Fibroblast of the aortic adventitia (primary cell): ENCODE measurements around the gene VMO1. TPM values are rescaled to one million over a fixed set of nuclear protein-coding genes. Genes with fewer than 3 reads are reported as not detected.

ENCODE experiments used
- DNase-seq: peaks from one replicate; pipeline ENCODE4 v3.0.0-alpha.2; 2010; ENCODE audit warnings: low read depth
- H3K4me3 ChIP-seq: 2 replicates; pipeline ENCODE4 v1.5.1; 2011; ENCODE audit warnings: low read depth, mild to moderate bottlenecking, control low read depth, low read length, moderate library complexity
- total RNA-seq: library from RNA; depleted of rRNA; stranded (reverse); fragments of >200 nt; gene quantifications from 2 replicates; pipeline ENCODE4 v1.2.3, GENCODE V29; 2012; ENCODE audit warnings: low replicate concordance
- TF ChIP-seq, protein P1 (sequence below): IDR thresholded peaks from 2 replicates; pipeline ENCODE4 v1.5.1; 2011; ENCODE audit warnings: mild to moderate bottlenecking, low read length, control low read depth, inconsistent platforms; ENCODE audit not compliant: insufficient read depth

VMO1 gene
- total RNA-seq, 1 donor: 0.27 TPM

DNA sequence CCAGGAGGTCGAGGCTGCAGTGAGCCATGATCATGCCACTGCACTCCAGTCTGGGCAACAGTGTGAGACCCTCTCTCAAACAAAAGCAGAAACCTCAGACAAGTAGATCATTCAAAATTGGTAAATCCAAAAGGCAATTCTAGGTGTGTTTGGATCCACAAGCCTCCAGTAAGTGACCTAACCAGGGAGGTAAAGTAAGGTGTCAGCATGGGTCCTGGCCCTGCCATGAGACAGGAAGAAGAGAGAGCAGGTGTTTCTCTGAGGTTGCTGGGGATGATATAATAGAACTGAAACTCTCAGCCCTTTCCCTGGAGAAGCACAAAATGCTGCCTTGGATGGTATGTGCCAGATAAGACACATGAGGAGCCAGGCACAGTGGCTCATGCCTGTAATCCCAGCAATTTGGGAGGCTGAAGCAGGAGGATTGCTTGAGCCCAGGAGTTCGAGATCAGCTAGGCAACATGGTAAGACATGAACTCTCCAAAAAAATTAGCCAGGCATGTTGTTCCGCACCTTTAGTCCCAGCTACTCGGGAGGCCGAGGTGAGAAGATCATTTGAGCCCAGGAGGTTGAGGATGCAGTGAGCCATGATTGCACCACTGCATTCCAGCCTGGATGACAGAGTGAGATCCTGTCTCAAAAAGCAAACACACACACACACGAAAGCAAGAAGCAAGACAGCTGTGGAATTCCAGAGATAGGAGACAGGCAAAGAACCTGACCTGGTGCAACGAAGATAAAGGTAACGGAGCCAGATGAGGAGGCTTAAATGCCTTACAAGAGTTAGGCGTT lies 8.0 kb downstream of the VMO1 start:
- TF ChIP-seq, protein P1, sequence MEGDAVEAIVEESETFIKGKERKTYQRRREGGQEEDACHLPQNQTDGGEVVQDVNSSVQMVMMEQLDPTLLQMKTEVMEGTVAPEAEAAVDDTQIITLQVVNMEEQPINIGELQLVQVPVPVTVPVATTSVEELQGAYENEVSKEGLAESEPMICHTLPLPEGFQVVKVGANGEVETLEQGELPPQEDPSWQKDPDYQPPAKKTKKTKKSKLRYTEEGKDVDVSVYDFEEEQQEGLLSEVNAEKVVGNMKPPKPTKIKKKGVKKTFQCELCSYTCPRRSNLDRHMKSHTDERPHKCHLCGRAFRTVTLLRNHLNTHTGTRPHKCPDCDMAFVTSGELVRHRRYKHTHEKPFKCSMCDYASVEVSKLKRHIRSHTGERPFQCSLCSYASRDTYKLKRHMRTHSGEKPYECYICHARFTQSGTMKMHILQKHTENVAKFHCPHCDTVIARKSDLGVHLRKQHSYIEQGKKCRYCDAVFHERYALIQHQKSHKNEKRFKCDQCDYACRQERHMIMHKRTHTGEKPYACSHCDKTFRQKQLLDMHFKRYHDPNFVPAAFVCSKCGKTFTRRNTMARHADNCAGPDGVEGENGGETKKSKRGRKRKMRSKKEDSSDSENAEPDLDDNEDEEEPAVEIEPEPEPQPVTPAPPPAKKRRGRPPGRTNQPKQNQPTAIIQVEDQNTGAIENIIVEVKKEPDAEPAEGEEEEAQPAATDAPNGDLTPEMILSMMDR: no peak
- H3K4me3 ChIP-seq: no peak overlapping the region
- DNase-seq: no peak

DNA sequence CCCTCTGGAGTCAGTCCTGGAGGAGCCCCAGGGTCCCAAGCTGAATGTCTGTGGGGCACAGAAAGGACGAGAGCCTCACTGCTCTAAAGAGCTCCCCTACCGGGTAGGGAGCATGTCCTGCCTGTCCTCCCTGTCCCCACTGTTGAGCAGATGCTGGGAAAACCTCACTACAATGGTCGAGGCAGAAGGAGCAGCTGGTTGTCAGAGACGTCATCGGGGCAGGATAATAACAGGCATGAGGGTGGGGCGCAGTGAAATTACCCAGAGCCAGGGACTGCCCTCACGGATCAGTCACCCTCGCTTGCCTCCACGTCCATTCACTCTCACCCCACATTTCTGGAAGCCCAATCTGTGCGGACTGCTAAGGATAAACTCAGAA lies 13.9 kb downstream of the VMO1 start:
- DNase-seq: no peak
- TF ChIP-seq, protein P1: no peak
- no peak overlapping the region for H3K4me3 ChIP-seq

DNA sequence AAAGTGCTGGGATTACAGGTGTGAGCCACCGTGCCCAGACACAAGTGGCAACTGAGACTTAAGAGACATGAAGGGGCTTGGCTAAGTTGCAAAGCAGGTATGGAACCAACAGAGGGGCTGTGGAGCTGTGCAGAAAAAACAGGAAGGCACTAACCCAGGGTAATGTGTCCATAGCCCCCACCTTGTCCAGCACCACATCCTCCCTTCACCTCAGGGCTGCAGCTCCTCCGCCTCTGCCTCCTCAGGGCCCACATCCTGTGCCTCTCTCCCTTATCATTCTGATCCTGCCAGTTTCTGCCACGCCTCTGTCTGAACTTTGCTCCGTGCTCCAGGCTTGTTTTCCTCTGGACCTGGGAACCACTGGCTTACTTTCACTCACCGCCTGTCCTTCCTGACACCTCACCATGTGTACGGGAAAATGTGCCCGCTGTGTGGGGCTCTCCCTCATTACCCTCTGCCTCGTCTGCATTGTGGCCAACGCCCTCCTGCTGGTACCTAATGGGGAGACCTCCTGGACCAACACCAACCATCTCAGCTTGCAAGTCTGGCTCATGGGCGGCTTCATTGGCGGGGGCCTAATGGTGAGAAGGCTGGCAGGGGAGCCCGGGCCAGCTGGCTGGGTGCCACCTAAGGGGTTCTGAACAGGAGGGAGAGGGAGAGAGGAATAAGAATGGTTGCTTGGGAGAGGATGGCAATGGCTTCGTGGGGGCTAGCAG lies 14.5 kb downstream of the VMO1 start, which contains the start of gene TM4SF5:
Gene TM4SF5, plus strand, starts transcription at position 368 of the 716 bp plus-strand sequence. Its CDS starts 37 bp downstream, at position 405.
- DNase-seq: no peak
- no peak within 1 kb of the TSS for H3K4me3 ChIP-seq
- TF ChIP-seq, protein P1: no peak

DNA sequence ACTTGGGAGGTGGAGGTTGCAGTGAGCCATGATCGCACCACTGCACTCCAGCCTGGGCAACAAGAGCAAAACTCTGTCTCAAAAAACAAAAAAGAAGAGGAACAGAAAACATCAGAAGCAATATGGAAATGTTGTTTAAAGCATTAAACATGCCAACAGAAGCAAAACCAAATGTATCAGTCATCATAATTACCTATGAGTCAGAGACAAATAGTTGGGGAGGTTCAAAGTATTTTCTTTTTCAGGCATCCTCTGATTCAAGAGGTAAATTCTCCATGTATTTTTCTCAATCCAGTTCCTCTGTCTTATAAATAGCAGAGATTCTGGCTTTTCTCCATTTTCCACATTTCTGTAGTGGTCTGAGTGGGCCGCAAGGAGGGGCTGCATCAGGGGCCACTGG lies 16.5 kb downstream of the VMO1 start:
- TF ChIP-seq, protein P1: no peak
- no peak overlapping the region for H3K4me3 ChIP-seq
- no peak for DNase-seq

DNA sequence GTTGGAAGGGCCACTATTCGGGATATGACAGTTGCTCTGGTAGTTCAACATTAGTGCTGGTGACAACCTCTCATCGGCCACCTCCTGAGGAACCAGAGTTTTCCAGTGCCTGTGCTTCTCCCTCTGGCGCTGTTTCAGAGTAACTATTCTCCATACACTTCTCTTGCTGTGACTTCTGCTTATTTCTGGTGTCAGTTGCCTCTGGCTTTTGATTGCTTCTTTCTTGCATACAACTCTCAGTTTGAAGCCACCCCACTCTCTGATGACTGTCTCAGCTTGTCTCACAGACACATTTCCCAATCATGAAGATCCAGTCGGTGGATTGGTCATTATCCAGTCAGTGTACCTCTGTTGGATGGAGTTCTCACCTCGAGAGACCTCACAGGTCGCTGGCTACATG lies 17.9 kb downstream of the VMO1 start:
- DNase-seq: no peak
- TF ChIP-seq, protein P1: no peak
- H3K4me3 ChIP-seq: no peak overlapping the region

DNA sequence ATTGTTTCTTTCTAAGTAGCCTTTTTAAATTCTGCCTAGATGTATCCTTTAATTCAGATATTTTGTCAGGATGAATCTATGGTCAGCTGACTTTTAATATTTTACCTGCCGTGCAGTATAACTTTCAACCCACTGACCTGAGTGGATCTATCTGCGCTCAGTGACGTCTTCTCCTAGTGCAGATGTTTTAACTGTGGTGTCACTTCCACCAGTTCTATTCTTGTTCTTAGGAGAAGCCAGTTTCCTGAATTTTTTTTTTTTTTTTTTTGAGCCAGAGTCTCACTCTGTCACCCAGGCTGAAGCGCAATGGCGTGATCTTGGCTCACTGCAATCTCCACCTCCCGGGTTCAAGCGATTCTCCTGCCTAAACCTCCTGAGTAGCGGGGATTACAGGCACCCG lies 19.4 kb downstream of the VMO1 start:
- no peak overlapping the region for H3K4me3 ChIP-seq
- TF ChIP-seq, protein P1: no peak
- no peak for DNase-seq
